HG02973 (cell line): ENCODE measurements around the gene BAIAP2.

Experiments
- ATAC-seq: cut with Tn5 transposase; IDR thresholded peaks from one replicate; pipeline ENCODE4 v1.9.1; 2021; ENCODE audit warnings: moderate library complexity; ENCODE audit not compliant: unreplicated experiment

BAIAP2 gene

DNA sequence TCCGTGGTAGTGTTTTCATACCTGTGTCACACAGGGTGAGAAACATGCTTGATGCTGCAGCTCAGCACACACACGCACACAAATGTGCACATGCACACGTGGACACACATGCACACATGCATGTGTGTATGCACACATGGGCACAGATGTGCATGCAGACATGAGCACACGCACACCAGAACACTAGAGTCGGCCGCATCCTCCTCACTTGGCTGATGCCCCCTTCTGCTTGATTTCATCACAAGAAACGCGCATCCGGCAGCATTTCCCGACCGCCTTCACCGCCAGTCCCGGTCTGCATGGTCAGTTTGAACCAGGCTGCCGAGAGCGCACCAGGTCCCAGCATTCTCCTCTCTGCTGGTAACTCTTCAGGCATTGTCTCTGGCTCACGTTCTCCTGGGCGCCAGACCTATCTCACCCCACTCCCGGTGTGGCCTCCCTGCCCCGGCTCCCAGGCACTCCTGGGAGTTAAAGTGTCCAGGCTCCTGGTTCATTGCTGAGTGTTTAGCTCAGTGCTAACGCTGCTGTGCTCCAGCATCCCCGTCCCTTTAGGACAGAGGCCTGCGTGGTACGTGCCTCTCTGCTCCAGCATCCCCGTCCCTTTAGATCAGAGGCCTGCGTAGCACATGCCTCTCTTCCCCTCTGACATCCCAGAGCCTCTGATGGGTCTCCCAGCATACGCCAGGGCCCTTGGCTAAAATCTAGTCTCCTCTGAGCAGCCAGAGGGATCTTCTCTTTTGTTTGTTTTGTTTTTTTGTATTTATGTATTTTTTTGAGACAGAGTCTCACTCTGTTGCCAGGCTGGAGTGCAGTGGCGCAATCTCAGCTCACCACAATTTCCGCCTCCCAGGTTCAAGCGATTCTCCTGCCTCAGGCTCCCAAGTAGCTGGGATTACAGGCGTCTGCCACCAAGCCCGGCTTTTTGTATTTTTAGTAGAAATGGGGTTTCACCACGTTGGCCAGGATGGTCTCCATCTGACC is 16.0 kb downstream of the BAIAP2 start:
- ATAC-seq: no peak

DNA sequence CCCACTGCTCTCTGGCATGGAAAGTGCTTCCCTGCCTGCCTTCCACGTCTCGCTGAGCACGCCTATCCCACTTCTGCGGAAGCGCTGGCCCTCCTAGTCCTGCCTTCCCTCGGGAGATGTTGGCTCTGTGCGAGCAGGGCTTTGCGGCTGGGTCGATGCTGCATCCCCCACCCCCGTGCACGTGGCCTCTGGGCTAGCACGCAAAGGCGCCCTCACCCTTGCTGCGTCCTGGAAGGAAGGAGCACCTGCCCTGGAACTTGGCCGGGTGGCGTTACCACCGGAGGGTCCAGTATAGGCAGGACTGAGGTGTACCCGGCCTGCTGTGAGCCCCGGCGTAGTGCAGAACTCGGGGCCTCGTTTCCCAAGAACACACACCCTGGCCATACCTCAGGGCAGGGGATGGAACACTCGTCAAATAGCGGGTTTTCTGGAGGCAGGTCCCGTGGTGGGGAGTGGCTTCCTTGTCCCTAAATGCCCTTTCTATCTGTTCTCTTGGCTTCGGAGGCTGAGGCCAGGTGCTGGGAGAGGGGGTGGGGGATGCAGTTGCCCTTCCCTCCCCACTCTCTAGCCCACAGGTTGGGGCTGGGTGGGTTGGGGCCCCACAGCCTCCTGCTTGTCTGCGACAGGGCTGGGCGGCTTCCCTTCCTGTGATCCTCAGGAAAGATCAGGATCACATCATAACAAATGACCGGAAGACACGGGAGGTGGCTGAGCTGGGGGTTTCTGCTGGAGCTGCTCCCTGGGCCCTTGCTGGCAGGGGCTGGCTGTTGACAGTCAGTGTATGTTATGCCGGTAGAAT is 17.4 kb downstream of the BAIAP2 start:
- no peak for ATAC-seq

DNA sequence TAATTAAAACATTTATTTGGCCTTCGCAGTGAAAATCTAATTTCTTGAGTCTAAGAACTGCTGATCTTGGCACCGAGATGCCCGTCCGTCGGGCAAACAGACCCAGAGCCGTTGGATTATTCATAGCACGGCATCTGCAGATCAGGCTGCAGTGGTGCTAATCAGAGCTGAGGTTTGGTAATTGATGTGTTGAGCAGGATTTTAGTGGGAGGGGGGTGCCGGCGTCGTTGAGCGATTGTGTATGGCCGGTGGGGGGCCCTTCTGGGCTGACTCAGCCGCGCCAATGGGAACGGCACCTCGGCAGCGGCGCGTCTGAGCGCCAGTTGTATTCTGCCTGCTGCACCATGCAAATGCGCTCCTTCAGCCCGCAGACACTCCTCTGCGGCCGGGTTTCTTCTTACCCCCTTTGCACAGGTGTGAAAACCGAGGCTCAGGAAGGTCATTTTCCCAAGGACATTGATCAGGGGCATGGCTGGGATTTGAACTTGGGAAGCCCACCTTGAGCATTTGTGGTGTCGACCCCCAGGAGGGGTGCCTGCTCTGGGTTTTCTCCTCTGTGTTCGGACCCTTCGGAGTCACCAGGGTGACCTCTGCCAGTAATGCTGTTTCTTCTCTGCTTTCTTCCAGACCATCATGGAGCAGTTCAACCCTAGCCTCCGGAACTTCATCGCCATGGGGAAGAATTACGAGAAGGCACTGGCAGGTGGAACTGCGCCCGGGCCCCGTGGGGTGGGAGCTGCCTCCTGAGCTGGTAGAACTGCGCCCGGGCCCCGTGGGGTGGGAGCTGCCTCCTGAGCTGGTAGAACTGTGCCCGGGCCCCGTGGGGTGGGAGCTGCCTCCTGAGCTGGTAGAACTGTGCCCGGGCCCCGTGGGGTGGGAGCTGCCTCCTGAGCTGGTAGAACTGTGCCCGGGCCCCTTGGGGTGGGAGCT is 18.4 kb downstream of the BAIAP2 start:
- no peak for ATAC-seq

DNA sequence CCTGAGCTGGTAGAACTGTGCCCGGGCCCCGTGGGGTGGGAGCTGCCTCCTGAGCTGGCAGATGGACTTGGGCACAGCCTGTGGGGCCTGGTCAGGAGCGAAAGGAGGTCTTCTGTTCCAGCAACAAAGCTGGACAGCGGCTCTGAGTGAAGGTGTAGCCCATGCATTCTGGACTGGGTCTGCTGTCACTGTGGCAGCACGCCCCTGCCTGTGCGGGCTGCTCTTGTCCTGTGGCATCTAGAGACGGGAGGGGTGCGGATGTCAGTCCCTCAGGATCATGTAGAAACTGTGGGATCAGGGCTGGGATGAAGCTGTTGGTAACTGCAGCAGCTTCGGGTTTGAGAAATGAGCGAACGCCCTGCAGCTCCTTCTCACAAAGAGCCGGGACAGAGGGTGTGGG is 19.4 kb downstream of the BAIAP2 start:
- no peak for ATAC-seq

DNA sequence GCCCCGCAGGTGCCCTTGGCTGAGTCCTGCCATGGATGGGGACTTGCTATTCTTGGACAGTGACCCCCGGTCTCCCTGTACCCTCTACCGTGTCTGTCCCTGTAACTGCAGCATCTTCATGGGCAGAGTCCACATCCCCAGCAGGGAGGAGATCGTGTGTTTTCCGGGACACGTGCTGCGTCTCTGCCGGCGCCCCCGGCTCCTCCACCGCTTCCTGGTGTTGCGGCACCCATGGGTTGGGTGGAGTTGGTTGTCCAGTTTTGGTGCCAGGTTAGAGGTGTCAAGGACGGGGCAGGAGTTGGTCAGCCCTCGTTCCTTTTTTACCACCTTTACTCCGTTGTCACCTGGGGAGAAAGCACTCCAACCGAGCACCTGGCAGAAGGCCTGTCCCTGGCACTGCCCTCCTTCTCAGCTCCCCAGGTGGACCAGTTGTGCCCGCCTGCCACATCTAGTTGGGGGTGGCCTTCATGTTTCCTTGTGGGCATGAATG is 20.0 kb downstream of the BAIAP2 start:
- ATAC-seq: no peak

DNA sequence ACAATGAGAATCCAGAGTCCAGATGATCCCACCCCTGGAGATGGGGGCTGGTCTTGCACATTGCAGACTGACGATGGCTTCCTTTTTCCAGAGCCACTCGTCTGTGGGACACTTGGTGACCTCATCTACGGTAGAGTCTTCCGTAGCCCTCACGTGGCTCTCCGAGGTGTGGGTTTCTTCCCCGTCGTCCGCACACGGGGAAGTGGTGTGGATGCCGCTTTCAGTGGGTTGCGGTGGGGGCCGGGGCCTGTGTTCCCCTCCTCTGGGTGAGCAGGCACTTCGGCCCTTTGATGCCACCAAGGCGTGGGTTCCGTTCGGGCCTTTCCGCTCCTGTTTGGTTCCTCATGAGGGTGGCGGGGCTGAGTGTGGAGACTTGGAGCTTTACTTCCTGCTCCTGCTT is 21.4 kb downstream of the BAIAP2 start:
- no peak for ATAC-seq

DNA sequence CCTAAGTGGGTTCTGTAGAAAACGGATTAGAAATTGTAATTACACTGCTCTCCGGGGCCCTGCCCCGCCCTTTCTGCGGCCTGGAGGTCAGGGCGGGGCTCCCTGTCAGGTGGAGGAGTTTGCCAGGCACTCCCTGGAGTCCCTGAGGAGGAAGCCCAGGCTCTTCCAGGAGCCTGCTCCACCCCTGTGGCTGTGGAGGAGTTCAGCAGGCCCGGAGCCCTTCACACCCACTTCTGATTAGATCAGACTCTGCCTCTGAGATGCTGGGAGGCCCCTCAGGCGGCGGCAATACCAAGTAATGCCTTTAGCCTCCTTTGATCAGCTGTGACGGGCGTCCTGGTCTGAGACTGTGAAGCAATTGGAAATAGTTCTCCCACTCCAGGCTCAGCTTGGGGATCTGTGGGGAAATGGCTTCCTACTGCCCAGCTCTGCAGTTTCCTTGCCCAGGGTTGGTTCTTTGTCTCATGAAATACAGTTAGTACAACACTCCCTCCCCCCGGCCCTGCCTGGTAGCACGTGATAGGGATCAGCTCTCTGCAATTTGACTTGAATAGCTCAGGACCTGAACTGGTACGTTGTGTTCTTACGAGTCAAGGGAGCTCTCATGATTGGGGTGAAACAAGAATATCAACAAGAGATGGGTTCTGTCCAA is 22.3 kb downstream of the BAIAP2 start:
- no peak for ATAC-seq

DNA sequence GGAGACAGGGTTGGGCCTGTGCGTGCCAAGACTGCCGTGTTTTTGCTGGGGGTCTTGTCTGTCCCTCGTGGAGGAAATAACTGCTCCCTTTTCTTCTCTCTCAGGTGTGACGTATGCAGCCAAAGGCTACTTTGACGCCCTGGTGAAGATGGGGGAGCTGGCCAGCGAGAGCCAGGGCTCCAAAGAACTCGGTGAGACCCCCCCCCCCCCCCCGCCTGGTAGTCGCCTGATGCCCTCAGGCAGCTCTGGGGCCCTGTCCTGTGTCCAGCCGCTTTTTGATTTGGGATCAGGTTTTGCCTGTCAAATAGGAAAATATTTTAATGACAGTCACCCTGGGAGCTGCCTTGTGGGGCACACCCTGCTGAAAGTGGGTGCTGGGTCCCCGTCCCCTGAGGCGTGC is 22.8 kb downstream of the BAIAP2 start:
- no peak for ATAC-seq

DNA sequence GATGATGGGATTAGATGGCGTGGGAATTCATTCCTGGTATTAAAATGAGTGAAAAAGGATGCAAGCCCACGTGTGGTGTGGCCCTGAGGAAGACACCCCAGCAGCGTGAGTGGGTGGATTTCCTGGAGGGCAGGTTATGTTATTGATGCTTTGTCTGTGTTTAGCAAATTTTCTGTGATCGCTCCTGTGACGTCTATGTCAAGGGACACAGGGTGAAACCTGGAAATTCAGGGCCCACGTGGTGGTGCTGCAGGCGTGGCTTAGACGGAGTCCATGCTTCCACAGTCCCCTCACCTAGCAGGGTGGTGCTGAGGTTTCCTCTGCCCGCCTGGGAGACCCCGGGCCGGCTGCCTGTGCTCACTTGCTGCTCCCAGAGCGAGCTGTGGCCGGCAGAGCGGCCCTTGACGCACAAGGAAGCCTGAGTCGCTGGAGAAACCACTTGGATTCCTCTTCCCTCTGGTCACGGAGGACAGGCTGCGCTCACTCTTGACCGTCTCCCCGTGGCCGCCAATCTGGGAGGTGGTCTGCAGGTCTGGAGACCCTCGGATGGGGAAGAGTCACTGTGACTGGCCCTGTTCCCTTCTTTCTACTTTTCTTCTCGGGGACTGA is 23.4 kb downstream of the BAIAP2 start:
- ATAC-seq: no peak

DNA sequence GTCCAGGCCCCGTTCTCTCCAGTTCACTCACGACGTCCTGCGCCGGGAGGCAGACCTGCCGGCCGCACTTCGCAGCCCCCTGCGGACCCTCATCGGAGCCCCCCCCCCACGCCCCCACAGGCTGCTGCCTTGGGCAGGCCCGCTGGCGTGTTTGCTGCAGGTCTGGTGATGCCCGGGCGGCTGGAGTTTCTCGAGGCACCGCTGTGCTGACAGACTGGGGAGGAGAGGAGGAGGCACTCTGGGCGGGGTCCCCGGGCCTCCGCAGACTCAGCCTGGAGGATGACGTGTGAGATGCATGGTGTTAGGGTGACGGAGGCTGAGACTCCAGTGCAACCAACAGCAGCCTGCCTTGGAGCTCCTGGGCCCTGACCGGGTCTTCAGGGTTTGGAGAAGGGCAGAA is 24.1 kb downstream of the BAIAP2 start:
- no peak for ATAC-seq

DNA sequence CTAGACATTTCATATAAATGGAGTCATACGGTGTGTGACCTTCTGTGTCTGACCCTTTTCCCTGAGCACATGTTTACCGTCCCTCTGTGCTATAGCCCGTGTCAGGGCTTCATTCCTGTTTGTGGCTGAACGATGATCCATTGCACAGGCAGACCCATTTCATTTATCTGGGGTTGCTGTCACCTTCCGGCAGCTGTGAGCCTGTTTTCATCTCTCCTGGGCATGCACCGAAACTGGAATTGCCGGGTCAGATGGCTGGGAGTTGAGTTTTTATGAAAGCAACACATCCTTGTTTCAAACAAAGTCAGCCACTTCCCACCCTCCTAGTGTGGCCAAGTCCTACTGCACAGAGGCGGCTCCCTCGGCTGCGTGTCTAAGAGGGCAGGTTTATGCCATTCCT is 25.5 kb downstream of the BAIAP2 start:
- no peak for ATAC-seq

DNA sequence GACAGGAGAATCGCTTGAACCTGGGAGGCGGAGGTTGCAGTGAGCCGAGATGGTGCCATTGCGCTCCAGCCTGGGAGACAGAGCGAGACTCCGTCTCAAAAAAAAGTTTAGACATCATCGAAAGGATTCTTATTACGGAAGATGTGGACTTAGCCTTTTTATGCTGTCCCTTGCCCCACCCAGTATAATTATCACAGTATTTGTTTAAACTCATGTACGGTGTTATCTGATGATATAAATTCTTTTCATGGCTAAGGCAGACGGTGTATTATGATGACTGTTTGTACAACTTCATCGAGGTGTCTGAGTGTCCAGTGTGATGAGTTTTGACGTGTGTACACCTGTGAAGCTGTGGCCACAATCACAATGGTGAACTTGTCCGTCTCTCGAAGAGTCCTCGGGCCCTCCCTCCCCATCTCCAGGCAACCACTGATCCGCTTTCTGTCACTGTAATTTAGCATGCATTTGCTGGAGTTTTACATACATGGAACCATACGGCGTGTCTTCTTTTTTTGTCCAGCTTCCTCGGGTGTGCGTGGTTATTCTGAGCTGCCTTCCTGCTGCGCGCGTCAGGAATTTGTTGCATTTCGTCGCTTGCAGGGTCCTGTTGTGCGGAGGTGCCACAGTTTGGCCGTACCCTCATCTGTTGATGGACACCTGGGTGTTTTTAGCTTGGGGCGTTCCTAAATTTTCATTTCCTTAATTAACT is 26.2 kb downstream of the BAIAP2 start:
- no peak for ATAC-seq

DNA sequence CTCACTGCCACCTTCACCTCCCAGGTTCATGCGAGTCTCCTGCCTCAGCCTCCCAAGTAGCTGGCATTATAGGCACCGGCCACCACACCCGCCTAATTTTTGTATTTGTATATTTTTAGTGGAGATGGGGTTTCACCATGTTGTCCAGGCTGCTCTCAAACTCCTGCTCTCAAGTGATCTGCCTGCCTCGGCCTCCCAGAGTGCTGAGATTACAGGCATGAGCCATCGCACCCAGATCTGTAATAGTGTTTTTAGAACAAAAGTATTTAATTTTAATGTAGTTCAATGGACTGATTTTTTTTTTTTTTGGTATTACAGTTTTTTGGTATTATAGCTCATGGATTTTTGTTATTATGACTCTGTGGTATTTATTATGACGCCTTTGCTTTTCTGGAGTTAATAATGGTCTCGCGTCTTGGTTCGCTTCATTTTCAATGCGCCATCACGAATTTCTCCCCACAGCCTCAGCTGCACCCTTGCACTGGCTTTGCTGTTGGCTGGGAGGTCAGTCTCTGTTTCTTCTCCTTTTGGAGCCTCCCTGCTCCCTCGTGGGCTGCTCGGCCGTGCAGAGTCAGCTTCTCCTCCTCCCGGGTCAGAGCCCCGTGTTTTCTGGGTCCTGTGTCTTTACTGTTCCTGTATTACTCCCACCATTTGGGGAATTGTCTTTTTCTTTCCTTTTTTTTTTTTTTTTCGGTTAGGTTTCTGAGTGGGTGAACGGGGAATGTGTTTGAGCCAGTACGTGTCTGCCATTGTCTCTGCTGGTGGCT is 27.2 kb downstream of the BAIAP2 start:
- no peak for ATAC-seq

DNA sequence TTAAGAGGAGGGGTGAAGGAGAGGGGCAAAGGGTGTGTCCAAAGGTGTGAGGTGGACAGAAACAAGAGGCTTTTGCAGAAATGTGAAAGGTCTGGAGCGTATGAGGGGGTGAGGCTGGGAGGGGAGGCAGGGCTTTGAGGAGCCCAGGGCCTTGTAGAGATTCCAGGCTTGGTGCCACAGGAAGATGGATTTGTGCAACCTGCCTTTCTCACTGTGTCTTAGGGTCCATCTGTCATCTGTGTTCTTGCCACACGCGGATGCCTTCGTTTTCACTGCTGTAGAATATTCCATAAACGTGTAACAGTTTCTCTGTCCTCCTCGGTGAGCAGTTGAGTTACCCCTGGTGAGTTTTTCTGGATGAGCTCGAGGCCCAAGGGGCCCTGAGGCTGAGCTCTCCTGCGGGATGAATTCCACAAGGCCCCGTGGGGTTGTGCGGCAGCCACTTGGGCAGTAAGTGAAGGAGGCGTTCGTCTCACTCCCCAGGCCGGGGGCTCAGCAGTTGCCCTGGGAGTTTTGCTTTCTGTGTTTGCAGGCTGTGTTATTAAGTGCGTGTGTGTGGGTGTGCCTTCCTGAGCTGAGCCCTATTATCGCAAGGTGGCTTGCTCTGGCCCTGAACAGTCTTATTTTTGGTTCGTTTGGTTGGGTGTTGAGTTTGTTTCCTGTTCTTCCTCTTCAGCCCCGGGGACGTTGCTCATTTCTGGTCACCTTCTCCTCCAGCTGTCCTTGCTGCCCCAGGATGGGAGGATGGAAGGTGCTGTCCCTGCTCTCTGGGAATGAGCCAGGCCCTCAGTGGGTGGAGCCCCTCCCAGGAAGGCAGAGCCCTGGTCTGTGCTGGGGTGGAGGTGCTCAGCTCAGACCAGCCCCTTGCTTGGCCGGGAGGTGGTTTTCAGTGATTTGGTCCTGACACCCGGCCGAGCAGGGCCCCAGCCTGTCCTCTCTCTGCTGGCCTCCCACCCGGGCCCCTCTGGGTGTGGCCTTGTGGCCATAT is 28.4 kb downstream of the BAIAP2 start:
- no peak for ATAC-seq

DNA sequence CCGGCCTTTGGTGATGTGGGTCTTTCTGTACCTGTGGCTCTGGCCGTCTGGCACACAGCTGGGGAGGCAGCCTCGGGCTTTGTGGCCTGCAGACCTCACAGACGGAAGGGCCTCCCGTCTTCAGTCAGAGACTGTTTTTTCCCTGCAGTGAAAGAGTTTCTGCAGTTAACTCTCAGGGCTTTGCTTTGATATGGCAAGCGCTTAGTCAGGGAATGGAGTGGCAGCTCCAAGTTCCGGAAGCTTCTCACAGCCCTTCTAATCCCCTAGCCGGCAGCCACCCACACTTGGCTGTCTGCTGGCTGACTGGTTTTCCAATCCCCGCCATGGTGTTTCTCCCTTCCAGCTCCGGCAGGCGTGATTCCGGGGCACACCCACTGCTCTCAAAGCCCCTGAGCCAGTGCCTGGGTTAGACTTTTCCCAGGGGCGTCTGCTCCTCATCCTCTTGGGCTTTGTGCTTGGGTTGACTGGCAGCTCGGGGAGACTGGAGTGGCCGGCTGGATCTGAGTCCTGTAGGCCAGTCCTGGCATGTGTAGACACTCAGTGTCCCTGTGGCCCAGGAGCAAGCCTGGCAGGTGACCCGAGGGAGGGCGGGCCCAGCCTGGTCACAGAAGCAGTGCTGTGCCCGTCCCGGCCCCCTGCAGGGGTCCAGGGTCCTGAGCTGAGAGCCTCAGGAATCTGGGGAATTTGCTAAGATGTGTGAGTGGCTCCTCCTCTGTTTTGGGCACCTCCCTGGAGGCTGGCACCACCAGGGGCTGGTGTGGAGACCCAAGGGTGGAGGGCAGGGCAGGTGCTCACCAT is 29.9 kb downstream of the BAIAP2 start:
- no peak for ATAC-seq

DNA sequence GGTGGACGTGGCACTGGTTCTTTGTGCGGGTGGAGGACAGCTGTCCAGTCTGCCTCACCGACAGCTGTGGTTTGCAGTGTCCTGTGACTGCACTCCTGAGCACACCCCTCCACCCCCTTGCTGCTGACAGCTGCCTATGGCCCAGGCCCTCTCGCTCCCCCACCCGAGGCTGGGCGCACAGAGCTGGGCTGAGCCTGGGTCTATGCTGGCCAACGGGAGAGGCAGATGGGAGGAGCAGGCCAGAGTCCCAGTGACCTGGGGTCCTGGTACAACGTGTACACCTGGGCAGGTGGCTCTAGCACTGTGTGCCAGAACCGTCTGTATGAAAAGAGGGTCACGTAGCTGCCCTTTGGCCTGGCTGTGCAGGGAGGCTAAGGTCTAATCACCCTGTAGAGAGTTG is 30.5 kb downstream of the BAIAP2 start:
- no peak for ATAC-seq
